Adrenal gland (tissue), 5 donors: ENCODE results near the gene ITPA.

Experiments
- CTCF ChIP-seq, 6 experiments: fragments of 450-650 bp in 4 of 6; fragments of 200-600 bp in 2 of 6; sonication (generic) in 1 of 6; IDR thresholded peaks; 1 replicate in 5 of 6; 2 replicates in 1 of 6; pipeline versions ENCODE4 v1.5.1 to v1.8.0; 2016 to 2021; ENCODE audit warnings: antibody characterized with exemption in 6 of 6, mild to moderate bottlenecking in 2 of 6, moderate library complexity in 1 of 6
- POLR2A ChIP-seq, 2 donors: fragments of 450-650 bp; IDR thresholded peaks; one replicate each; pipeline ENCODE4 v1.6.1; 2017; ENCODE audit warnings: antibody characterized with exemption in 2 of 2, mild to moderate bottlenecking in 2 of 2, moderate library complexity in 1 of 2
- donor health status: DM: no; HTN: no; CAD: no.

DNA sequence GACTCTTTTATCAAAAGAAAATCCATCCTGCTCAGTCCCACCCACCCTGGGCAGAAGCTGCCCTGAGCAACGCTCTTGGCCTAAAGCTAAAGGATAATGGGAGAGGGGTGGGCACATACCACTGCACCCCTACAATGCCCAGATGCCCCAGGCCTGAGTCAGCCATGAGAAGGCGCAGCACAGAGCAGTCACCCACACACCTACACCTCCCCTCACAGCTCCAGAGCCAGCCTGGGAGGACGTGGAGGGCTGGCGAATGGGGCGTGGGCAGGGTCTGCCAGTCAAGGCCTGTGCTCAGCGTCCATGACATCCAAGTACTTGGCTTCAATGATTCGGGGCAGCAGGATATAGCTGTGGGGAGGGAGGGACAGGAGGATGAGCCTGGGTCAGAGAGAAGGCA is 18.2 kb downstream of the ITPA start:
- TF ChIP-seq CTCF (IDR thresholded peaks at IDR 0.05) (no peak), POLR2A (IDR thresholded peaks at IDR 0.05) (no peak)
